GM21576 (cell line): Measurements from ENCODE around the gene WWP2.
"Not testable (repeated sequence)": the region's sequence is repeated elsewhere in the genome, so short reads cannot be mapped to it uniquely, and the experiment has no call there.

Experiments used
- ATAC-seq: cut with Tn5 transposase; IDR thresholded peaks from one replicate; pipeline ENCODE4 v1.9.1; 2021; ENCODE audit warnings: mild to moderate bottlenecking, moderate library complexity; ENCODE audit not compliant: unreplicated experiment

WWP2 gene

DNA sequence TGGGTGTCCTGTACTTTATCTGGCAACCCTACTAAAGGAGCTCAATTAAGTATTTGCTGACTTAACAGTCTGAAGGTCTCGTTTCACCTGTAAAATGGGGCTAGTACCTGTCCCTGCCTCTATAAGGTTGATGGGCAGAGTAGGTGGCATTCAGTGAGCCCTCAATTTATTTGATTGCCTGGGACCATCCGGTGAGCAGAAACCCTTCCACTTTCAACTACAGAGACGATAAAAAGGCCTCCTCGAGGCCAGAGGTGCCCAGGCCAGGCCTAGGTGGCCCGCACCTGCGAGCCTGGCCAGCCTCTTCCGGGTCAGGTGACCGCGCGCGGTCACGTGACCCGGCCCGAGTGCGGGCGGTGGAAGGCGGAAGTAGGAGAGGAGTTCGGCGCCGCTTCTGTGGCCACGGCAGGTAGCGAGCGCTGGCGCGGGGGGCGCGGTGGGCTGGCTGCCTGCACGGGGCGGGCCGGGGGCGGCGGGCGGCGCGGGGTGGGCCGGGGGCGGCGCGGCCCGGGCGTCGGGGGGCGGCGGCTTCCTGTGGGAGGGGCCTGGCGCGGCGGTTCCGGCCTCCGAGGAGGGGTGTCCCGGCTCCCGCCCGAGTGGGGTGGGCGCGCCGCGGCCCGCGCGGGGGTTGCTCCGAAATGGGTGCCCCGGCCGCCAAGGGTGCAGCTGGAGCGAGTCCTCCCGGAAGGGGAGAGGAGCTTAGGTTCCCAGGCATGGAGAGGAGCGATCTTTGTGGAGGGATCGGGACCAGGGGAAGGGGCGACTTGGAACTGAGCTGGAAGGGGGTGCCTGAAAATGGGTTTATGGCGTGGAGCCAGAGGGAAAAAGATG is at the start of gene WWP2:
WWP2 (plus strand) TSS at position 350 of the 831 bp plus-strand sequence. CDS start 24,679 bp downstream, outside the sequence.
- ATAC-seq = peak; percentile 55

- ATAC-seq = no peak
Measured at GRCh38 chr16:69712914-69713581, 49.1 kb upstream of the WWP2 start.

GRCh38 chr16:69717066-69717465 is 45.1 kb upstream of the WWP2 start:
- ATAC-seq = no peak

DNA sequence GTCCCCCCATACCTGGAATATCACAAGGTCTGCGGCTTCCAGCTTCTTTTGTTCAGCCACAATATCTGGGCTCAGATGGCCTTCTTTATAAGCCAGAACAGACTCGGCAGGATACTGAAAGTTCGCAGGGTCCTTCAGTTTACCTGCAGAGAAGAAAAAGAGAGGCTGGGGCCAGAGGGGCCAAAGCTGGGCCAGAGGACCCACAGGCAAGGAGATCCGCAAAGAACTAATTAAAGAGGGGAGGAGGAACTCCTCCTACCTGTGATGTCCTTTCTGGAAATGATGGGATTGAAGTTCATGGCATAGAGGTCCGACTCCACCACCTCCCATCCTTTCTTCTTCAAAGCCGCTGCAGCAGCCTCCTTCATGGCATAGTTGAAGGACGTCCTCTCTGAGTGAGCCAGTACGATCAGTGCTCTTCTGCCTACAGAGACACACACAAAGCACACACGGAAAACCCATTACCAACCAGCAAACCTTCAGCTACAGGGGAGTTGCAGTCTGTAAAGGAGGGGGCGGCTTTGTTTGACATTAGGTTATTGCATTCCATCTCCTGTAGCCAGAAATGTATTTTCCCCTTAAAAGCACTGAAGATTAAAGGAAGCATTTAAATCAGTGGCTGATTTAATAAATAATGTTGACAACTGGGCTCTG is 43.9 kb upstream of the WWP2 start:
- ATAC-seq = no peak

DNA sequence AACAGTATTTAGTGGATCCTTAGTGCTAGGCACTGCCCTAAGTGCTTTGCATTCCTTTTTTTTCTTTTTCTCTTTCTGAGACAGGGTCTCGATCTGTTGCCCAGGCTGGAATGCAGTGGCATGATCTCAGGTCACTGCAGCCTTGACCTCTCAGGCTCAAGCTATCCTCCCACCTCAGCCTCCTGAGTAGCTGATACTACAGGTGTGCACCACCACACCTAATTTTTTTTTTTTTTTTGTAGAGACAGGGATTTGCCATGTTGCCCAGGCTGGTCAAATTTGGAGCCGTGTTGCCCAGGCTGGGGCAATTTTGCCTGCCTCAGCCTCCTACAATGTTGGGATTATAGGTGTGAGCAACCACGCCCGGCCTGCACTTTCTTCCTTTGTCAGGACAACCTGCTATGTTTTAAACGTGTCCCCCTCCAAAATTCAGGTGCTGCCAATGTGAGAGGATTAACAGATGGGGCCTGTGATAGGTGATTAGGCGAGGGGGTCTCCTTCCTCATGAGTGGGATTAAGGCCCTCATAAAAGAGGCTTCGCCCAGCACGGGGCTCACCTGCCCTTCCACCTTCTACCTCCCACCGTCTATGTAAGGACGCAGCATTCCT is 41.2 kb upstream of the WWP2 start:
- no peak for ATAC-seq

DNA sequence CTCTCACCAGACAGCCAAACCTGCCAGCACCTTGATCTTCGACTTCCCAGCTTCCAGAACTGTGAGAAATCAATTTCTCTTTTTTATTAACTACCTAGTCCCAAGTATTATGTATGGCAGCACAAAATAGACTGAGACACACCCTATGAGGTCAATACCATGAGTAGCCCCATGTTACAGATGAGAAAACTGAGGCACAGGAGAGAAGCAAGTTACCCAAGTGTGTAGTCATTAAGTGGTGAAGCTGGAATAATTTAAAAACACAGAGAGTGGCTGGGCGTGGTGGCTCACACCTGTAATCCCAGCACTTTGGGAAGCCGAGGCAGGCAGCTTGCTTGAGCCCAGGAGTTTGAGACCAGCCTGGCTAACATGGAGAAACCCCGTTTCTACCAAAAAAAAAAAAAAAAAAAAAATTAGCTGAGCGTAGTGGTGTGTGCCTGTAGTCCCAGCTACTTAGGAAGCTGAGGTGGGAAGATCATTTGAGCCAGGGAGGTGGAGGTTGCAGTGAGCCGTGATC is 40.6 kb upstream of the WWP2 start:
- ATAC-seq = no peak

- ATAC-seq = no peak
Measured at GRCh38 chr16:69724414-69724873, 37.7 kb upstream of the WWP2 start.

GRCh38 chr16:69724981-69725479 is 37.1 kb upstream of the WWP2 start:
- no peak for ATAC-seq

- ATAC-seq = no peak
Measured at GRCh38 chr16:69725480-69726312, 36.4 kb upstream of the WWP2 start.

- peak; percentile 97 for ATAC-seq
Measured at GRCh38 chr16:69726313-69727060, 35.6 kb upstream of the WWP2 start, which contains the start of gene NQO1. Gene NQO1, minus strand, starts transcription at chr16:69726560. Its CDS starts 121 bp downstream, at chr16:69726439.

- ATAC-seq = no peak
Measured at GRCh38 chr16:69727916-69728270, 34.2 kb upstream of the WWP2 start.

DNA sequence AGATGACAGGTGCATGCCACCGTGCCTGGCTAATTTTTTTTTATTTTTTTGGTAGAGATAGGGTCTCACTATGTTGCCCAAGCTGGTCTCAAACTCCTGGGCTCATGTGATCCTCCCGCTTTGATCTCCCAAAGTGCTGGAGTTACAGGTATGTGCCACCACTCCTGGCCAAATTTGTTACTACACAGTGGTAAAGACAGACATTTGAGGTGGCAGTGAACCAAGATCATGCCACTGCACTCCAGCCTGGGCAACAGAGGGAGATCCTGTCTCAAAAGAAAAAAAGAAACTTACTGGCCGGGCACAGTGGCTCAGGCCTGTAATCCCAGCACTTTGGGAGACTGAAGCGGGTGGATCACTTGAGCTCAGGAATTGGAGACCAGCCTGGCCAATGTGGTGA is 33.1 kb upstream of the WWP2 start:
- ATAC-seq = not testable (repeated sequence)

DNA sequence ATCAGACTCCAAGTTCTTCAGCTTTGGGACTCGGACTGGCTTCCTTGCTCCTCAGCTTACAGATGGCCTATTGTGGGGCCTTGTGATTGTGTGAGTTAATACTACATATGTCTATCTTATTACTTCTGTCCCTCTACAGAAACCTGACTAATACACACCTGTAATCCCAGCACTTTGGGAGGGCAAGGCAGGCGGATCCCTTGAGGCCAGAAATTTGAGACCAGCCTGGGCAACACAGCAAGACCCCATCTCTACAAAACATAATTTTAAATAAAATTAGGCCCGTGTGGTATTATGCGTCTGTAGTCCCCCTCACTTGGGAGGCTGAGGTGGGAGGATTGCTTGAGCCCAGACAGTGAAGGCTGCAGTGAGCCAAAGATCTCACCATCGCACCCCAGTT is 30.9 kb upstream of the WWP2 start:
- not testable (repeated sequence) for ATAC-seq

- ATAC-seq = no peak
Measured at GRCh38 chr16:69732101-69732500, 30.0 kb upstream of the WWP2 start.

DNA sequence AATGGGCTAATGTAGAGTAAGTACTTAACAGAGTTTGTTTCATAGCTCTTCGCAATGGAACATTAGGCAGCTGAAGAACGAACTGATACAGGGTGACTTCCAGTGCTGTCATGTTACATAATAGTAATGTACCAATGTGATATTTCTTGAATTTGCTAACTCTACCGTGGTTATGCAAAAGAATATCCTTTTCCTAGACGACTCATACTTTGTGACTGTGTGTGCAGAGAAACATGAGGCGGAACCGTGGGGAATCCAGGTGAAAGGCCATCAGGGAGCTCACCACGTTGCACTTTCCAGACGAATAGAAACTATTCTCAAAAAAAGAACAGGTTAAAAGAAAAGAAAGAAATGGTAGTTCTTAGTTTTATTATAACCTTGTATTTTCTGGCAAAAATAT is 20.6 kb upstream of the WWP2 start:
- no peak for ATAC-seq

DNA sequence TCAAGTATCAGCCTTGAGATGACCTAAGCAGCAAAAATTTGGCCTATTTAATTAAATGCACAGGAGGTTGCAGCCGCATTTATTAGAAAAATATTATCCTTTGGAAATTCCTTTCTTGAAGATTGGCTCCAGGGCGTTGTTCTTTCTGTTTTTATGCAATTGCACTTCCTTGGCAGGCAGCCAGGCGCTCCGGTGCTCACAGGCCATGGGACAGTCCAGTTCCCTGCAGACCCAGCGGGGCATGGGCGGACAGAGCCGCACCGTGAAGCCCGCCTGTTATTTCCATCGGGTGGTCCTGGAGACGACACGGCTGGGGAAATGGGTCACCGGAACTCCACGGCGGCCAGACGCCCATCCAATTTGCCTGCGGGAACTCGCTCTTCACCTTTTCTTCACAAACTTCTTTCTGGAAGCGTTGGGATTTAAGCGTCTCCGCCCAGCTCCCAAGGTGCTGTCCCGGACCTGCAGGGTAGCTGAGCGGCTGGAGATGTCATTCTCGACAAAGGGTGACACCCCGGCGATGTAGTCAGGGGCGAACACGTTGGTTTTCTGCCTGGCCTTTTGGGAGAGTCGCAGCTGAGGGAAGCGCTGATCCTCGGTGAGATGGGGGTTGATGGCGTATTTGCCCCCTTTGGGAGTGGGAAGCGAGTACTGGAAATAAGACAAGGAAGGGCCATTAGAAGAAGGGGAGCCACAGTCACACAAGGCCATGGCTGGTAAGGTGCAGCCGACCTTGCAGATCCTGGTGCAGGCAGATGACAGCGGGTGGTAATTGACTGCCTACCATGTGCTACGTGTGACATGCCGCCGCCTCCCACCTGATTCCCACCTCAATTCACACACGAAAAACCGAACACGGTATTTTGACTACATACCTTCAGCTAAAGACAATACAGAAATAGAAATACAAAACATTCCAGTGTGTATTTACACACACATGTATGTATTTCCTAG is 19.9 kb upstream of the WWP2 start:
- no peak for ATAC-seq

- ATAC-seq = no peak
Measured at GRCh38 chr16:69744363-69745231, 17.5 kb upstream of the WWP2 start.
